ENCODE results near the gene ACSM3. TPM values are rescaled to one million over a fixed set of nuclear protein-coding genes. Genes with fewer than 3 reads are reported as not detected.

Gene ACSM3
- total and polyA plus RNA-seq, 2 experiments from 2014 or later = 5.7 to 8.7 TPM

DNA sequence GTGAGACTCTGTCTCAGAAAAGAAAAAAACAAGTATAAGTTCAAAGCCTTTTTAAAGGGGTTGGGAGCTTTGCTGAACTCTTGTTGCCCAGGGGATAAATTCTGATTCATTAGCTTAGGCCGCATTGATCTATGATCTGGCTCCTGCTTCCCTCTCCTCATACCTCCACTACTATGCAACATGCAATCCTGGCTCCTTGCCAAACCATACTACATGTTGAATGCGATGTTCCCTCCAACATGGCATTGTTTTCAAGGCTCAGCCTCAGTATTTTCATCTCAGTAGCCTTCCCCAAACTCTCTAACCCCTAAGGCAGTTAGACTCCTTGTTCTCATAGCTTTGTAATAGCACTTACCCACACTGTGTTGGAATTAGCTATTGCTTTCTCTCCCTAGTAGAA is 48.7 kb downstream of the ACSM3 start:
- H3K4me1 ChIP-seq (ENCODE audit: insufficient read depth) = peaks cover 3% of the 10 kb centered on the region; the same call in 1 of the 2 replicates
- no peaks in the 10 kb centered on the region for H3K27me3 ChIP-seq (ENCODE audit: insufficient read depth)
- H3F3A ChIP-seq (replicated peaks; ENCODE audit: low read depth) = no peaks in the 10 kb centered on the region
- ATAC-seq (no peak), DNase-seq (ENCODE audit: low spot score) (no peak)
- peaks cover 5% of the 10 kb centered on the region; the same call in 1 of the 3 replicates for H3K36me3 Mint-ChIP-seq (ENCODE audit: low read depth)
- peaks cover 8% of the 10 kb centered on the region; the same call in 2 of the 3 replicates for H3K4me1 Mint-ChIP-seq
- no peak overlapping the region for H2AFZ ChIP-seq
- H3K27me3 Mint-ChIP-seq (ENCODE audit: insufficient read depth, low read depth, poor library complexity) = peaks cover 3% of the 10 kb centered on the region
- no peaks in the 10 kb centered on the region for H3K79me2 ChIP-seq (replicated peaks; ENCODE audit: insufficient read depth)
- H3K9me3 Mint-ChIP-seq = no peaks in the 10 kb centered on the region
- H3K4me3 Mint-ChIP-seq = no peak overlapping the region
- H3K27ac ChIP-seq (ENCODE audit: low read depth) = no peak overlapping the region
- no peaks in the 10 kb centered on the region for H3K9me2 ChIP-seq (ENCODE audit: insufficient read depth)
- H4K20me1 ChIP-seq (replicated peaks; ENCODE audit: insufficient read depth) = peaks cover 4% of the 10 kb centered on the region; the same call in 1 of the 2 replicates
- H3K4me3 ChIP-seq = no peak overlapping the region
- TF ChIP-seq JUNB (IDR thresholded peaks at IDR 0.05; ENCODE audit: unreplicated experiment) (no peak), ZNF114 (CRISPR knock-in tag; IDR thresholded peaks at IDR 0.05) (no peak), EZH2 (IDR thresholded peaks at IDR 0.05; ENCODE audit: low read depth, unreplicated experiment) (no peak), CREB1 (CRISPR knock-in tag; IDR thresholded peaks at IDR 0.05; ENCODE audit: low read depth) (no peak), EZH2phosphoT487 (IDR thresholded peaks at IDR 0.05; ENCODE audit: unreplicated experiment) (no peak), ZNF331 (CRISPR knock-in tag; IDR thresholded peaks at IDR 0.05; ENCODE audit: low read depth) (no peak), NANOG (IDR thresholded peaks at IDR 0.05; ENCODE audit: borderline replicate concordance) (no peak), STAT1 (IDR thresholded peaks at IDR 0.05; ENCODE audit: unreplicated experiment) (no peak), POLR2AphosphoS5 (IDR thresholded peaks at IDR 0.05; ENCODE audit: low read depth) (no peak)
- TF ChIP-seq, protein P1, sequence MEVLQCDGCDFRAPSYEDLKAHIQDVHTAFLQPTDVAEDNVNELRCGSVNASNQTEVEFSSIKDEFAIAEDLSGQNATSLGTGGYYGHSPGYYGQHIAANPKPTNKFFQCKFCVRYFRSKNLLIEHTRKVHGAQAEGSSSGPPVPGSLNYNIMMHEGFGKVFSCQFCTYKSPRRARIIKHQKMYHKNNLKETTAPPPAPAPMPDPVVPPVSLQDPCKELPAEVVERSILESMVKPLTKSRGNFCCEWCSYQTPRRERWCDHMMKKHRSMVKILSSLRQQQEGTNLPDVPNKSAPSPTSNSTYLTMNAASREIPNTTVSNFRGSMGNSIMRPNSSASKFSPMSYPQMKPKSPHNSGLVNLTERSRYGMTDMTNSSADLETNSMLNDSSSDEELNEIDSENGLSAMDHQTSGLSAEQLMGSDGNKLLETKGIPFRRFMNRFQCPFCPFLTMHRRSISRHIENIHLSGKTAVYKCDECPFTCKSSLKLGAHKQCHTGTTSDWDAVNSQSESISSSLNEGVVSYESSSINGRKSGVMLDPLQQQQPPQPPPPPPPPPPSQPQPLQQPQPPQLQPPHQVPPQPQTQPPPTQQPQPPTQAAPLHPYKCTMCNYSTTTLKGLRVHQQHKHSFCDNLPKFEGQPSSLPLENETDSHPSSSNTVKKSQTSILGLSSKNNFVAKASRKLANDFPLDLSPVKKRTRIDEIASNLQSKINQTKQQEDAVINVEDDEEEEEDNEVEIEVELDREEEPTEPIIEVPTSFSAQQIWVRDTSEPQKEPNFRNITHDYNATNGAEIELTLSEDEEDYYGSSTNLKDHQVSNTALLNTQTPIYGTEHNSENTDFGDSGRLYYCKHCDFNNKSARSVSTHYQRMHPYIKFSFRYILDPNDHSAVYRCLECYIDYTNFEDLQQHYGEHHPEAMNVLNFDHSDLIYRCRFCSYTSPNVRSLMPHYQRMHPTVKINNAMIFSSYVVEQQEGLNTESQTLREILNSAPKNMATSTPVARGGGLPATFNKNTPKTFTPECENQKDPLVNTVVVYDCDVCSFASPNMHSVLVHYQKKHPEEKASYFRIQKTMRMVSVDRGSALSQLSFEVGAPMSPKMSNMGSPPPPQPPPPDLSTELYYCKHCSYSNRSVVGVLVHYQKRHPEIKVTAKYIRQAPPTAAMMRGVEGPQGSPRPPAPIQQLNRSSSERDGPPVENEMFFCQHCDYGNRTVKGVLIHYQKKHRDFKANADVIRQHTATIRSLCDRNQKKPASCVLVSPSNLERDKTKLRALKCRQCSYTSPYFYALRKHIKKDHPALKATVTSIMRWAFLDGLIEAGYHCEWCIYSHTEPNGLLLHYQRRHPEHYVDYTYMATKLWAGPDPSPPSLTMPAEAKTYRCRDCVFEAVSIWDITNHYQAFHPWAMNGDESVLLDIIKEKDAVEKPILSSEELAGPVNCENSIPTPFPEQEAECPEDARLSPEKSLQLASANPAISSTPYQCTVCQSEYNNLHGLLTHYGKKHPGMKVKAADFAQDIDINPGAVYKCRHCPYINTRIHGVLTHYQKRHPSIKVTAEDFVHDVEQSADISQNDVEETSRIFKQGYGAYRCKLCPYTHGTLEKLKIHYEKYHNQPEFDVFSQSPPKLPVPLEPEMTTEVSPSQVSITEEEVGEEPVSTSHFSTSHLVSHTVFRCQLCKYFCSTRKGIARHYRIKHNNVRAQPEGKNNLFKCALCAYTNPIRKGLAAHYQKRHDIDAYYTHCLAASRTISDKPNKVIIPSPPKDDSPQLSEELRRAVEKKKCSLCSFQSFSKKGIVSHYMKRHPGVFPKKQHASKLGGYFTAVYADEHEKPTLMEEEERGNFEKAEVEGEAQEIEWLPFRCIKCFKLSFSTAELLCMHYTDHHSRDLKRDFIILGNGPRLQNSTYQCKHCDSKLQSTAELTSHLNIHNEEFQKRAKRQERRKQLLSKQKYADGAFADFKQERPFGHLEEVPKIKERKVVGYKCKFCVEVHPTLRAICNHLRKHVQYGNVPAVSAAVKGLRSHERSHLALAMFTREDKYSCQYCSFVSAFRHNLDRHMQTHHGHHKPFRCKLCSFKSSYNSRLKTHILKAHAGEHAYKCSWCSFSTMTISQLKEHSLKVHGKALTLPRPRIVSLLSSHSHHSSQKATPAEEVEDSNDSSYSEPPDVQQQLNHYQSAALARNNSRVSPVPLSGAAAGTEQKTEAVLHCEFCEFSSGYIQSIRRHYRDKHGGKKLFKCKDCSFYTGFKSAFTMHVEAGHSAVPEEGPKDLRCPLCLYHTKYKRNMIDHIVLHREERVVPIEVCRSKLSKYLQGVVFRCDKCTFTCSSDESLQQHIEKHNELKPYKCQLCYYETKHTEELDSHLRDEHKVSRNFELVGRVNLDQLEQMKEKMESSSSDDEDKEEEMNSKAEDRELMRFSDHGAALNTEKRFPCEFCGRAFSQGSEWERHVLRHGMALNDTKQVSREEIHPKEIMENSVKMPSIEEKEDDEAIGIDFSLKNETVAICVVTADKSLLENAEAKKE (CRISPR knock-in tag; IDR thresholded peaks at IDR 0.05) = no peak
- TF ChIP-seq, protein P2, sequence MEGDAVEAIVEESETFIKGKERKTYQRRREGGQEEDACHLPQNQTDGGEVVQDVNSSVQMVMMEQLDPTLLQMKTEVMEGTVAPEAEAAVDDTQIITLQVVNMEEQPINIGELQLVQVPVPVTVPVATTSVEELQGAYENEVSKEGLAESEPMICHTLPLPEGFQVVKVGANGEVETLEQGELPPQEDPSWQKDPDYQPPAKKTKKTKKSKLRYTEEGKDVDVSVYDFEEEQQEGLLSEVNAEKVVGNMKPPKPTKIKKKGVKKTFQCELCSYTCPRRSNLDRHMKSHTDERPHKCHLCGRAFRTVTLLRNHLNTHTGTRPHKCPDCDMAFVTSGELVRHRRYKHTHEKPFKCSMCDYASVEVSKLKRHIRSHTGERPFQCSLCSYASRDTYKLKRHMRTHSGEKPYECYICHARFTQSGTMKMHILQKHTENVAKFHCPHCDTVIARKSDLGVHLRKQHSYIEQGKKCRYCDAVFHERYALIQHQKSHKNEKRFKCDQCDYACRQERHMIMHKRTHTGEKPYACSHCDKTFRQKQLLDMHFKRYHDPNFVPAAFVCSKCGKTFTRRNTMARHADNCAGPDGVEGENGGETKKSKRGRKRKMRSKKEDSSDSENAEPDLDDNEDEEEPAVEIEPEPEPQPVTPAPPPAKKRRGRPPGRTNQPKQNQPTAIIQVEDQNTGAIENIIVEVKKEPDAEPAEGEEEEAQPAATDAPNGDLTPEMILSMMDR (conservative IDR thresholded peaks at IDR 0.05; ENCODE audit: low read depth in 2 of 2) = no peak
- TF ChIP-seq, protein P3, sequence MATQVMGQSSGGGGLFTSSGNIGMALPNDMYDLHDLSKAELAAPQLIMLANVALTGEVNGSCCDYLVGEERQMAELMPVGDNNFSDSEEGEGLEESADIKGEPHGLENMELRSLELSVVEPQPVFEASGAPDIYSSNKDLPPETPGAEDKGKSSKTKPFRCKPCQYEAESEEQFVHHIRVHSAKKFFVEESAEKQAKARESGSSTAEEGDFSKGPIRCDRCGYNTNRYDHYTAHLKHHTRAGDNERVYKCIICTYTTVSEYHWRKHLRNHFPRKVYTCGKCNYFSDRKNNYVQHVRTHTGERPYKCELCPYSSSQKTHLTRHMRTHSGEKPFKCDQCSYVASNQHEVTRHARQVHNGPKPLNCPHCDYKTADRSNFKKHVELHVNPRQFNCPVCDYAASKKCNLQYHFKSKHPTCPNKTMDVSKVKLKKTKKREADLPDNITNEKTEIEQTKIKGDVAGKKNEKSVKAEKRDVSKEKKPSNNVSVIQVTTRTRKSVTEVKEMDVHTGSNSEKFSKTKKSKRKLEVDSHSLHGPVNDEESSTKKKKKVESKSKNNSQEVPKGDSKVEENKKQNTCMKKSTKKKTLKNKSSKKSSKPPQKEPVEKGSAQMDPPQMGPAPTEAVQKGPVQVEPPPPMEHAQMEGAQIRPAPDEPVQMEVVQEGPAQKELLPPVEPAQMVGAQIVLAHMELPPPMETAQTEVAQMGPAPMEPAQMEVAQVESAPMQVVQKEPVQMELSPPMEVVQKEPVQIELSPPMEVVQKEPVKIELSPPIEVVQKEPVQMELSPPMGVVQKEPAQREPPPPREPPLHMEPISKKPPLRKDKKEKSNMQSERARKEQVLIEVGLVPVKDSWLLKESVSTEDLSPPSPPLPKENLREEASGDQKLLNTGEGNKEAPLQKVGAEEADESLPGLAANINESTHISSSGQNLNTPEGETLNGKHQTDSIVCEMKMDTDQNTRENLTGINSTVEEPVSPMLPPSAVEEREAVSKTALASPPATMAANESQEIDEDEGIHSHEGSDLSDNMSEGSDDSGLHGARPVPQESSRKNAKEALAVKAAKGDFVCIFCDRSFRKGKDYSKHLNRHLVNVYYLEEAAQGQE (IDR thresholded peaks at IDR 0.05; ENCODE audit: unreplicated experiment) = no peak
- TF ChIP-seq, protein P4, sequence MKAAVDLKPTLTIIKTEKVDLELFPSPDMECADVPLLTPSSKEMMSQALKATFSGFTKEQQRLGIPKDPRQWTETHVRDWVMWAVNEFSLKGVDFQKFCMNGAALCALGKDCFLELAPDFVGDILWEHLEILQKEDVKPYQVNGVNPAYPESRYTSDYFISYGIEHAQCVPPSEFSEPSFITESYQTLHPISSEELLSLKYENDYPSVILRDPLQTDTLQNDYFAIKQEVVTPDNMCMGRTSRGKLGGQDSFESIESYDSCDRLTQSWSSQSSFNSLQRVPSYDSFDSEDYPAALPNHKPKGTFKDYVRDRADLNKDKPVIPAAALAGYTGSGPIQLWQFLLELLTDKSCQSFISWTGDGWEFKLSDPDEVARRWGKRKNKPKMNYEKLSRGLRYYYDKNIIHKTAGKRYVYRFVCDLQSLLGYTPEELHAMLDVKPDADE (IDR thresholded peaks at IDR 0.05) = no peak
- no peak overlapping the region for H3K27ac Mint-ChIP-seq
- H3K4me2 ChIP-seq = no peak overlapping the region
- no peaks in the 10 kb centered on the region for H3K36me3 ChIP-seq (ENCODE audit: insufficient read depth)
